AG09319 (cell line): ENCODE results near the gene CHST9.

Experiments used
- DNase-seq: peaks from one replicate; pipeline ENCODE4 v3.0.0-alpha.2; 2010; ENCODE audit warnings: low read depth; ENCODE audit errors: extremely low read depth
- CTCF ChIP-seq: IDR thresholded peaks from 2 replicates; pipeline ENCODE4 v1.5.1; 2011; ENCODE audit warnings: low read depth, mild to moderate bottlenecking, inconsistent platforms, low read length, moderate library complexity

CHST9 gene

GRCh38 chr18:27022477-27022876 is 162.6 kb downstream of the CHST9 start:
- TF ChIP-seq CTCF: no peak

GRCh38 chr18:27017901-27018500 is 167.1 kb downstream of the CHST9 start:
- no peak for DNase-seq

More at GRCh38 chr18:27022477-27022876, 162.6 kb downstream of the CHST9 start:
- no peak for DNase-seq

GRCh38 chr18:27014841-27015240 is 170.3 kb downstream of the CHST9 start:
- no peak for TF ChIP-seq CTCF
- DNase-seq: no peak

More at GRCh38 chr18:27017901-27018500, 167.1 kb downstream of the CHST9 start:
- peak; percentile 20 for TF ChIP-seq CTCF

- DNase-seq: no peak
- no peak for TF ChIP-seq CTCF
These were observed 174.3 kb downstream of the CHST9 start for GRCh38 chr18:27010784-27011183.

GRCh38 chr18:27009293-27009692 is 175.8 kb downstream of the CHST9 start:
- no peak for DNase-seq
- TF ChIP-seq CTCF: no peak

GRCh38 chr18:27008575-27008974 is 176.5 kb downstream of the CHST9 start:
- no peak for DNase-seq
- TF ChIP-seq CTCF: no peak

GRCh38 chr18:27007880-27008279 is 177.2 kb downstream of the CHST9 start:
- TF ChIP-seq CTCF: no peak
- DNase-seq: no peak
